ENCODE measurements around the gene FERD3L.
A peak's percentile ranks its signal among the peaks of the same experiment; 100 is the strongest.

The FERD3L gene

DNA sequence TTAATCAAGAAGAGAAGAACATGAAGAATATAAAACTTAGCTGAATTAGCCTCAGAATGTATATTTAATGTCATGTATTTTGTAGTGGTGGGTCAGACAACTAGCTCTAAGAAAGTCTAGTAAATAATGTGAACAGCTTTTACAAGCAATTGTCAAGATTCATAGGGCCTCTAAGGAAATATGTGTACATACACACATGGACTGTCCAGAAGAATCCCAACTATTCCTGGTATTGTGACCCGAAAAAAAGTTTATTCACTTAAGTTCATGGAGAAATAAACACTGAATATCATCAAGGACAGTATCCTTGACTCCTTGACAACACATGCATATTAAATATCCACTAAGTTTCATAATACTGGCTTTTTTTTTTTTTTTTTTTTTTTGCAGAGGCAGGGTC is 16.4 kb downstream of the FERD3L start:
- DNase-seq (ENCODE audit: low read depth): peak; percentile 49
- TF ChIP-seq, protein P1, sequence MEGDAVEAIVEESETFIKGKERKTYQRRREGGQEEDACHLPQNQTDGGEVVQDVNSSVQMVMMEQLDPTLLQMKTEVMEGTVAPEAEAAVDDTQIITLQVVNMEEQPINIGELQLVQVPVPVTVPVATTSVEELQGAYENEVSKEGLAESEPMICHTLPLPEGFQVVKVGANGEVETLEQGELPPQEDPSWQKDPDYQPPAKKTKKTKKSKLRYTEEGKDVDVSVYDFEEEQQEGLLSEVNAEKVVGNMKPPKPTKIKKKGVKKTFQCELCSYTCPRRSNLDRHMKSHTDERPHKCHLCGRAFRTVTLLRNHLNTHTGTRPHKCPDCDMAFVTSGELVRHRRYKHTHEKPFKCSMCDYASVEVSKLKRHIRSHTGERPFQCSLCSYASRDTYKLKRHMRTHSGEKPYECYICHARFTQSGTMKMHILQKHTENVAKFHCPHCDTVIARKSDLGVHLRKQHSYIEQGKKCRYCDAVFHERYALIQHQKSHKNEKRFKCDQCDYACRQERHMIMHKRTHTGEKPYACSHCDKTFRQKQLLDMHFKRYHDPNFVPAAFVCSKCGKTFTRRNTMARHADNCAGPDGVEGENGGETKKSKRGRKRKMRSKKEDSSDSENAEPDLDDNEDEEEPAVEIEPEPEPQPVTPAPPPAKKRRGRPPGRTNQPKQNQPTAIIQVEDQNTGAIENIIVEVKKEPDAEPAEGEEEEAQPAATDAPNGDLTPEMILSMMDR (conservative IDR thresholded peaks at IDR 0.05; ENCODE audit: low read depth, low read length): no peak
- H3K4me3 ChIP-seq (ENCODE audit: low read depth, low read length): no peak overlapping the region

DNA sequence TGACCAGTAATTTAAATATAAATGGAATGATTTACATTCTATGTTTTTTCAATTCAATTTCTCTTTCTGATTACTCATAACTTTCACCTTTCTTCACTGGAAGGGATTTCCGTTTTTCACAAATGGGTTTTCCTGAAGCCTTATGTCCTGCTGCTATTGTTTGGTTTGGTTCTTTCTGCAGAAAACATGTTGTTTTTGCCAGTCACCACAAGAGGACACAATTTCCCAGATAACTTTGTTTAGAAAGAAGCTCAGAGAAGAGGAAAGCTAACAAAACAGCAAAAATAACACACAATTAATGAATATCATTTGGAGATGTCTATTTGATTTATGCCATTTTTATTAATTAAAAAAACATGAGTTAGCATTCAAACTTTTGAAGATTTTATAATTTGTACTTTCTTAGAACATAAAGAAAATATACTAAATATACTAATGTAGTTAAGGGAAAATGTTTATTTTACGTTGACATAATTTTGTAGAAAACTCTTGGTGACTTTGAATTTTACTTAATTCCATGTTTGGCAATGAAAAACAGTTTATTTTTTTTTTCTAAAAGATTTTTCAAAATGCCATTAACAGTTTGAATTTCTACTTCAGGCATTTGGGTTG is 23.1 kb downstream of the FERD3L start:
- no peak overlapping the region for H3K4me3 ChIP-seq (ENCODE audit: low read depth, low read length)
- DNase-seq (ENCODE audit: low read depth): peak; percentile 90
- TF ChIP-seq, protein P1 (conservative IDR thresholded peaks at IDR 0.05; ENCODE audit: low read depth, low read length): peak; percentile 86

DNA sequence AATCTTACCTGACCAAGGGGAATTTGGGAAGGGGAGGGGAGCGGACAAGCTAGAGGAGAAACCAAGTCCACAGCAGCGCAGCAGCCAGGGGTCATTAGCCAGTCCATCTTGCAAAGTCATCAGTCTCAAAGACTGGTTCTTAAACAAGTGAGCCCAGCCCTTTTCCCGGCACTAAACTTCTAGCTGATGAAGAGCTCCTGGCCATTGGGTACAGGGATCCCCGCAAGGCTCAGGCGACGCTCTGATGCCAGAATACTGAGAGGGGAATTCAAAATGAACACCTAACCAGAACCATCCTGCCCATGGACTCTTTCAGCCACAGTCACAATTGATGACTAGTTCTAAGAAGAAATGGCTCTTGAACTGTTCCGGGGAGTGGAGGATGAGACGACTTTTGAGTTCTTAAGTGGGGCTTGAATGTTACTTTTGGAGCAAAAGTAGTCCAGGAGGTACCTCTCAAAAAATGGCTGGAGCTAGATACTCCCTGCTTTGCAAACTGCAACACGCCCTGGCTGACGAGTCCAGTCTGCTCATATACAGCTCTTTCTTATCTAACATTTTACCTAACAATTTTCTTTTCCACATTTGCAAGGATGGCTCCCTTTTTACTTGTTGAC is 25.2 kb downstream of the FERD3L start:
- TF ChIP-seq, protein P1 (conservative IDR thresholded peaks at IDR 0.05; ENCODE audit: low read depth, low read length): no peak
- H3K4me3 ChIP-seq (ENCODE audit: low read depth, low read length): peak overlapping the region; percentile 4
- DNase-seq (ENCODE audit: low read depth): no peak

DNA sequence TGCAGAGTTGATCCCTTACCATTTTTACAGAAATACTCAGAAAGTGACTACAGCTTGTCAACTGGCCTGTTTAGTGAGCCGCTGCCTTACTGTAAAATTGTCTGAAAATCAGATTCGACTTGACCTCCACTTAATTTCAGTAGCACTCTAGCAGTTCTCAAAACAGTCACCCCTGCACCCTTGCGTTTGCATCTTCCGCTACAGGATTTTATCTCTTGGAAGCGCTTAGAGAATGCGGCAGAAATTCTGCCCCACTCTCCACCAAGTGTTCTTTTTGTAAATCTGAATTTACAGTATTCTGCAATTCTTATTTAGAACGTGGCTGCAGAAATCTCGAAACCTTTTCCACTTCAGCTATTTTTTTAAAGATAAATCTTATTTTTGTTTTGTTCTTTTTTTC is 25.8 kb downstream of the FERD3L start:
- H3K4me3 ChIP-seq (ENCODE audit: low read depth, low read length): peak overlapping the region; percentile 99
- TF ChIP-seq, protein P1 (conservative IDR thresholded peaks at IDR 0.05; ENCODE audit: low read depth, low read length): no peak
- no peak for DNase-seq (ENCODE audit: low read depth)

DNA sequence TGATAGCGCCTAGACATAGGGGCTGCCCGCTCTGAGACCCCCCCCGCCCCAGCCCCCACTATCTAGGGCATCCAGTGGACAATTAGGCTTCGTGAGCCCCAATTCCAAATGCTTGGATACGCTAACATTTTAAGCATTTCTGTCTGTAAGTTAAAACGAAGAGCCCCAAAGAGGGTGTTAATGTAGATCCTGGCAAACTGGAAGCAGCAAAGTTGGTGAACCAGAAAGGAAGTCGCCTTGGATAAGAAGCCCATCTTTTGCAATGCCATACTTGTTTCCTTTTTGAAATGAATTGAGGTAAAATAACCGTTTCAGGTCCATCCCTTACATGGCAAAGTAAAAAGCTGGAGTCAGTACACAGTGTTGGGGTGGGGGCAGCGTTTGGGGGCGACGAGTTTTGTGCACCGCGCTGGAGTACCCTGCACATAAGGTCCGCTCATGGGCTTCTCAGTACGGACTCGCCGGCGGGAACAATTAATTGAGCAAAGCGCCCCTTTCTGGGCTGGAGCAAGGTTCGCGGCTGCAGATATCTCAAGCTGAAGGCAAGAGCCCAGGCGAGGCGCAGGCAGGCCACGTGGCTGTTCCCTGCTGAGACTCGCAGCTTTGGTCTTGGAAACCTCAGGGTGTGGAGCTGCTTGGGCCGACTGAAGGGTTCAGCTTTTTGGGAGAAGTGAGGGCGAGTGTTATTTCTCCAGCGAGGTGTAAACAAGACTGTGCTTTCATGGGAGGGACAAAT is 26.4 kb downstream of the FERD3L start:
- peak overlapping the region; percentile 99 for H3K4me3 ChIP-seq (ENCODE audit: low read depth, low read length)
- DNase-seq (ENCODE audit: low read depth): peak; percentile 69
- TF ChIP-seq, protein P1 (conservative IDR thresholded peaks at IDR 0.05; ENCODE audit: low read depth, low read length): no peak

DNA sequence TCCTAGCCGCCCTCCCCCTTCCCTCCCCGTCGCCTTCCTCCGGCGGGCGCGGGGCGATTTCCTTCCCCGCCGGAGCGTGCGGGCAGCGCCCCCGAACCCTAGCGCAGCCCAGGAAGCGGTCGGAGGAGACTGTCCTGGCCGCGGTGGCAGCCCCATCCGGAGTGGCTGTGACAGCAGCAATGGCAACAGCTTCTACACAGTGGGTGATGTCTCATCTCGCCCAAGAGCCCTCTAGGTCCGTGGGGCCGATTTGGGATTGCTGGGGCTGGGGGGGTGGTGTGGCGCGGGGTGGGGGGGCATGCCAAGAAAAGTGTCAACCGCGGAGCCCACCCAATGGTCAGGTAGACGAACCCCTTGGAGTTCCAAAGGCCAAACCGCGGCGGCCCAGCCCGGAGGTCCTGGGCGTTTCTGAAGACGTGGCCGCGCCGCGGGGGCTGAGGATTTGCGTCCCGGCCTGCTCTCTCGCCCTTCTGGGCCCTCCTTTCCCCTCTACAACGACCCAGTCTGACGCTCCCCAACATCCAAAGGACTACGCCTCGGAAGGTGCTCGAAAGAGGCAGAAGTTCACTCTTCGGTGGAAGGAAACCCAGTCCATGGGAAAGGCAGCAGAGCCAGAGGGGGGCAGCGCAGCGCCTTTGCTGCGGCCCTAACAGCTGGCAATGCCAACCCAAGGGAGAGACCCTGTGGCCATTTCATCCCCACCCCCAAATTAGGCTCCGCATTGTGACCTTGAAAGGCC is 27.2 kb downstream of the FERD3L start:
- H3K4me3 ChIP-seq (ENCODE audit: low read depth, low read length): peak overlapping the region; percentile 99
- TF ChIP-seq, protein P1 (conservative IDR thresholded peaks at IDR 0.05; ENCODE audit: low read depth, low read length): peak; percentile 54
- peak; percentile 62 for DNase-seq (ENCODE audit: low read depth)

Measured in choroid plexus epithelial cell (primary cell).